Bronchial epithelial cell (primary cell): ENCODE data around the gene PIP4P1. TPM values are rescaled to one million over a fixed set of nuclear protein-coding genes. Genes with fewer than 3 reads are reported as not detected.

Experiments
- DNase-seq: peaks from one replicate; pipeline ENCODE4 v3.0.0-alpha.2; 2010; ENCODE audit warnings: low read depth
- FAIRE-seq: peaks from 2 replicates; lab custom pipeline; 2011; peaks lifted over from hg19 to GRCh38; lab: Jason Lieb, UNC
- H3K27me3 ChIP-seq: 2 replicates; pipeline ENCODE4 v1.5.1; 2011; ENCODE audit warnings: low read length; ENCODE audit not compliant: control insufficient read depth, insufficient read depth
- H3K36me3 ChIP-seq: 2 replicates; pipeline ENCODE4 v1.5.1; 2011; ENCODE audit warnings: low read length; ENCODE audit not compliant: control insufficient read depth, insufficient read depth
- H3K4me3 ChIP-seq: 2 replicates; pipeline ENCODE4 v1.5.1; 2011; ENCODE audit warnings: mild to moderate bottlenecking, low read depth, low read length, control low read depth
- total RNA-seq: library from RNA; depleted of rRNA; stranded (reverse); fragments of >200 nt; gene quantifications from 2 replicates; pipeline ENCODE4 v1.2.1, GENCODE V29; 2014
- TF ChIP-seq, protein P1 (sequence below): IDR thresholded peaks from 2 replicates; pipeline ENCODE4 v1.5.1; 2011; ENCODE audit warnings: mild to moderate bottlenecking, moderate library complexity, low read length, control low read depth, inconsistent platforms; ENCODE audit not compliant: insufficient read depth, severe bottlenecking

PIP4P1 gene
- total RNA-seq, 1 donor from 2014 or later: 24.7 TPM

GRCh38 chr14:20499881-20500280 lies 38.6 kb upstream of the PIP4P1 start:
- DNase-seq (no peak), FAIRE-seq (no peak)
- Histone ChIP-seq H3K27me3 (no peaks in the 10 kb centered on the region), H3K4me3 (no peak overlapping the region), H3K36me3 (no peaks in the 10 kb centered on the region)
- TF ChIP-seq, protein P1, sequence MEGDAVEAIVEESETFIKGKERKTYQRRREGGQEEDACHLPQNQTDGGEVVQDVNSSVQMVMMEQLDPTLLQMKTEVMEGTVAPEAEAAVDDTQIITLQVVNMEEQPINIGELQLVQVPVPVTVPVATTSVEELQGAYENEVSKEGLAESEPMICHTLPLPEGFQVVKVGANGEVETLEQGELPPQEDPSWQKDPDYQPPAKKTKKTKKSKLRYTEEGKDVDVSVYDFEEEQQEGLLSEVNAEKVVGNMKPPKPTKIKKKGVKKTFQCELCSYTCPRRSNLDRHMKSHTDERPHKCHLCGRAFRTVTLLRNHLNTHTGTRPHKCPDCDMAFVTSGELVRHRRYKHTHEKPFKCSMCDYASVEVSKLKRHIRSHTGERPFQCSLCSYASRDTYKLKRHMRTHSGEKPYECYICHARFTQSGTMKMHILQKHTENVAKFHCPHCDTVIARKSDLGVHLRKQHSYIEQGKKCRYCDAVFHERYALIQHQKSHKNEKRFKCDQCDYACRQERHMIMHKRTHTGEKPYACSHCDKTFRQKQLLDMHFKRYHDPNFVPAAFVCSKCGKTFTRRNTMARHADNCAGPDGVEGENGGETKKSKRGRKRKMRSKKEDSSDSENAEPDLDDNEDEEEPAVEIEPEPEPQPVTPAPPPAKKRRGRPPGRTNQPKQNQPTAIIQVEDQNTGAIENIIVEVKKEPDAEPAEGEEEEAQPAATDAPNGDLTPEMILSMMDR: no peak

DNA sequence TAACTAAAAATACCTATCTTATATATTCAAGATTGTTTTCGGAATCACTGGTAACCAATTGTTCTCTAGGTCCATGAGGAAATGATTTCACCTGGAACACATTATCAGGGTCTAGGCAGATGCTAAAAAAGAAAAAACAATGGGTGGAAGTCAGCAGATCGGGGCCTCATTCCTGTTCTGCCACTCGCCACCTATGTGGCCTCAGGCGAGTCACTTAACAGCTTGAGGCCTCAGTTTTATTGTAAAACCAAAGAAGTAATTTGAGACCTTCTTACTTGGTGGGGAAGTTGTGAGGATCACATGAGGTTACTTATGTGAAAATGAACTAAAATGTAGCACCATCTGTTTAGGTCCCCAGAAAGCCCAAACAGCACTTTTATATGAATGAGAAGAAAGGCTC lies 37.9 kb upstream of the PIP4P1 start:
- no peaks in the 10 kb centered on the region for H3K27me3 ChIP-seq
- DNase-seq (no peak), FAIRE-seq (no peak)
- no peak overlapping the region for H3K4me3 ChIP-seq
- TF ChIP-seq, protein P1: no peak
- H3K36me3 ChIP-seq: no peaks in the 10 kb centered on the region

GRCh38 chr14:20498622-20499021 lies 37.4 kb upstream of the PIP4P1 start:
- no peak for DNase-seq
- H3K27me3 ChIP-seq: no peaks in the 10 kb centered on the region
- no peak for FAIRE-seq
- no peaks in the 10 kb centered on the region for H3K36me3 ChIP-seq
- H3K4me3 ChIP-seq: no peak overlapping the region
- TF ChIP-seq, protein P1: no peak

- Histone ChIP-seq H3K36me3 (no peaks in the 10 kb centered on the region), H3K4me3 (no peak overlapping the region), H3K27me3 (no peaks in the 10 kb centered on the region)
- DNase-seq (peak; percentile 90), FAIRE-seq (no peak)
- TF ChIP-seq, protein P1: no peak
Measured at GRCh38 chr14:20494935-20495766, 33.9 kb upstream of the PIP4P1 start.

GRCh38 chr14:20493634-20494033 lies 32.4 kb upstream of the PIP4P1 start:
- Histone ChIP-seq H3K4me3 (no peak overlapping the region), H3K36me3 (no peaks in the 10 kb centered on the region), H3K27me3 (no peaks in the 10 kb centered on the region)
- DNase-seq: peak; percentile 46
- TF ChIP-seq, protein P1: no peak
- no peak for FAIRE-seq

DNA sequence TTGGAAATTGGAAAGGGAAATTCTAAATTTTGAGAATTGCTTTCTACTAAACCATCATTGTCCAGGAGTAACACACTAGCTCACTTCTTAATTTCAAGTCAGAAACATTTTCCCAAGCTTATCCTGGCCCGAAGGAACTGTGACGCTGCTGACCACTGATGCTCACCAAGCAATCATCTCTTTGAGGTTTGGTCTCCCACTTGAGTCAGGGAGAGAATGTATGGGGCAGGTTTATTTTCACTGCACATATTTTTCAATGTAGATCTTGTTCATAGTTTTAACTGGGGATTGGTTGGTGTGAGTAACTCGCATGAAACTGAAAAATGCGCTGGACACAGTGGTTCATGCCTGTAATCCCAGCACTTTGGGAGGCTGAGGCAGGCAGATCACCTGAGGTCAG lies 31.3 kb upstream of the PIP4P1 start:
- Histone ChIP-seq H3K4me3 (no peak overlapping the region), H3K27me3 (no peaks in the 10 kb centered on the region), H3K36me3 (no peaks in the 10 kb centered on the region)
- TF ChIP-seq, protein P1: no peak
- FAIRE-seq (no peak), DNase-seq (no peak)
